WERI-Rb-1 (cell line): ENCODE results near the gene MB21D2.

Source experiments
- DNase-seq: peaks from one replicate; pipeline ENCODE4 v3.0.0-alpha.2; 2020
- H3K27ac ChIP-seq: fragments of 250-450 bp; sonication (Bioruptor Pico); 2 replicates; pipeline ENCODE4 v1.5.1; 2020; ENCODE audit warnings: mild to moderate bottlenecking, moderate library complexity
- H3K27me3 ChIP-seq: fragments of 250-450 bp; sonication (Bioruptor Pico); 2 replicates; pipeline ENCODE4 v1.5.1; 2021; ENCODE audit warnings: mild to moderate bottlenecking, low read depth, moderate library complexity; ENCODE audit not compliant: insufficient read depth, severe bottlenecking
- H3K36me3 ChIP-seq: fragments of 250-450 bp; sonication (Bioruptor Pico); 2 replicates; pipeline ENCODE4 v1.5.1; 2020; ENCODE audit warnings: mild to moderate bottlenecking, moderate library complexity
- H3K4me3 ChIP-seq: 2 replicates; pipeline ENCODE4 v1.5.1; 2011; ENCODE audit warnings: low read depth, mild to moderate bottlenecking, control low read depth, low read length
- H3K9me3 ChIP-seq: fragments of 250-450 bp; sonication (Bioruptor Pico); 2 replicates; pipeline ENCODE4 v1.5.1; 2021; ENCODE audit warnings: mild to moderate bottlenecking, moderate library complexity; ENCODE audit not compliant: severe bottlenecking
- CTCF ChIP-seq: IDR thresholded peaks from 2 replicates; pipeline ENCODE4 v1.5.1; 2011; ENCODE audit warnings: low read depth, mild to moderate bottlenecking, control low read depth, inconsistent platforms, low read length

Gene MB21D2

GRCh38 chr3:192884777-192885773 is 32.6 kb downstream of the MB21D2 start:
- no peak for TF ChIP-seq CTCF
- Histone ChIP-seq H3K27ac (no peak overlapping the region), H3K4me3 (no peak overlapping the region), H3K36me3 (no peaks in the 10 kb centered on the region), H3K27me3 (no peaks in the 10 kb centered on the region), H3K9me3 (no peaks in the 10 kb centered on the region)
- no peak for DNase-seq

GRCh38 chr3:192883512-192883911 is 34.1 kb downstream of the MB21D2 start:
- Histone ChIP-seq H3K4me3 (no peak overlapping the region), H3K27ac (no peak overlapping the region), H3K36me3 (no peaks in the 10 kb centered on the region), H3K27me3 (no peaks in the 10 kb centered on the region), H3K9me3 (no peaks in the 10 kb centered on the region)
- no peak for DNase-seq
- no peak for TF ChIP-seq CTCF

GRCh38 chr3:192881159-192881786 is 36.4 kb downstream of the MB21D2 start:
- Histone ChIP-seq H3K36me3 (no peaks in the 10 kb centered on the region), H3K9me3 (no peaks in the 10 kb centered on the region), H3K27ac (no peak overlapping the region), H3K27me3 (no peaks in the 10 kb centered on the region), H3K4me3 (no peak overlapping the region)
- no peak for DNase-seq
- TF ChIP-seq CTCF, result no peak

GRCh38 chr3:192880313-192880712 is 37.3 kb downstream of the MB21D2 start:
- TF ChIP-seq CTCF, result no peak
- no peak overlapping the region for H3K27ac ChIP-seq
- H3K36me3 ChIP-seq, result no peaks in the 10 kb centered on the region
- no peaks in the 10 kb centered on the region for H3K9me3 ChIP-seq
- no peak overlapping the region for H3K4me3 ChIP-seq
- no peaks in the 10 kb centered on the region for H3K27me3 ChIP-seq
- DNase-seq, result no peak

- Histone ChIP-seq H3K4me3 (no peak overlapping the region), H3K9me3 (no peaks in the 10 kb centered on the region), H3K27me3 (no peaks in the 10 kb centered on the region), H3K27ac (no peak overlapping the region), H3K36me3 (no peaks in the 10 kb centered on the region)
- DNase-seq, result no peak
- TF ChIP-seq CTCF, result no peak
These were observed 38.2 kb downstream of the MB21D2 start for GRCh38 chr3:192879346-192880031.
